RWPE1 (cell line): ENCODE measurements around the gene CLN6.

ENCODE experiments used
- CTCF ChIA-PET: fragments of 350-600 bp; sonication (Branson Sonifier 250); formaldehyde crosslinking; extraction: SDS; loops from one replicate; lab custom pipeline; 2021; lab: Yijun Ruan, JAX
- POLR2A ChIA-PET: fragments of 400-600 bp; formaldehyde crosslinking; extraction: SDS; loops from one replicate; lab custom pipeline; 2020; ENCODE audit warnings: antibody characterized with exemption; ENCODE audit not compliant: low non-redundant PET; lab: Yijun Ruan, JAX
- DNase-seq: peaks from one replicate; pipeline ENCODE4 v3.0.0; 2012; ENCODE audit warnings: low spot score
- H3K27ac ChIP-seq: fragments of 450-650 bp; 2 replicates; pipeline ENCODE4 v1.5.1; 2017
- CTCF ChIP-seq: fragments of 450-650 bp; conservative IDR thresholded peaks from 2 replicates; pipeline ENCODE4 v1.5.1; 2017; ENCODE audit warnings: low read depth, mild to moderate bottlenecking

CLN6 gene

GRCh38 chr15:68195336-68196112 is 34.0 kb downstream of the CLN6 start:
- CTCF ChIA-PET: interaction anchor here (0.6 kb wide), 1 partner anchor 98 kb away, joined by 6 read pairs; no protein-coding TSS in a partner anchor
- H3K27ac ChIP-seq: peak overlapping the region; percentile 53
- TF ChIP-seq CTCF: no peak
- POLR2A ChIA-PET: no interaction called here
- no peak for DNase-seq

- POLR2A ChIA-PET: no interaction called here
- no peak for TF ChIP-seq CTCF
These were observed 36.6 kb downstream of the CLN6 start for GRCh38 chr15:68192804-68193486.

GRCh38 chr15:68192117-68192516 is 37.4 kb downstream of the CLN6 start:
- no peak overlapping the region for H3K27ac ChIP-seq
- TF ChIP-seq CTCF: no peak
- CTCF ChIA-PET: interaction anchor here (0.6 kb wide), 1 partner anchor 359 kb away, joined by 3 read pairs; no protein-coding TSS in a partner anchor
- POLR2A ChIA-PET: no interaction called here
- no peak for DNase-seq

More at GRCh38 chr15:68192804-68193486, 36.6 kb downstream of the CLN6 start:
- CTCF ChIA-PET: interaction anchor here (1.4 kb wide), 1 partner anchor 18 kb away, joined by 4 read pairs; no protein-coding TSS in a partner anchor
- no peak for DNase-seq
- no peak overlapping the region for H3K27ac ChIP-seq

GRCh38 chr15:68191555-68191954 is 38.0 kb downstream of the CLN6 start:
- DNase-seq: no peak
- no peak for TF ChIP-seq CTCF
- ChIA-PET CTCF (interaction anchor here (0.6 kb wide), 1 partner anchor 358 kb away, joined by 3 read pairs; no protein-coding TSS in a partner anchor), POLR2A (no interaction called here)
- no peak overlapping the region for H3K27ac ChIP-seq

- no peak for TF ChIP-seq CTCF
- POLR2A ChIA-PET: no interaction called here
- no peak overlapping the region for H3K27ac ChIP-seq
- CTCF ChIA-PET: no interaction called here
- DNase-seq: no peak
These were observed 39.5 kb downstream of the CLN6 start for GRCh38 chr15:68190048-68190447.

GRCh38 chr15:68188647-68189046 is 40.9 kb downstream of the CLN6 start:
- no peak for DNase-seq
- POLR2A ChIA-PET: no interaction called here
- TF ChIP-seq CTCF: no peak
- CTCF ChIA-PET: no interaction called here
- no peak overlapping the region for H3K27ac ChIP-seq
